ENCODE results near the gene TSEN15.

Gene TSEN15

DNA sequence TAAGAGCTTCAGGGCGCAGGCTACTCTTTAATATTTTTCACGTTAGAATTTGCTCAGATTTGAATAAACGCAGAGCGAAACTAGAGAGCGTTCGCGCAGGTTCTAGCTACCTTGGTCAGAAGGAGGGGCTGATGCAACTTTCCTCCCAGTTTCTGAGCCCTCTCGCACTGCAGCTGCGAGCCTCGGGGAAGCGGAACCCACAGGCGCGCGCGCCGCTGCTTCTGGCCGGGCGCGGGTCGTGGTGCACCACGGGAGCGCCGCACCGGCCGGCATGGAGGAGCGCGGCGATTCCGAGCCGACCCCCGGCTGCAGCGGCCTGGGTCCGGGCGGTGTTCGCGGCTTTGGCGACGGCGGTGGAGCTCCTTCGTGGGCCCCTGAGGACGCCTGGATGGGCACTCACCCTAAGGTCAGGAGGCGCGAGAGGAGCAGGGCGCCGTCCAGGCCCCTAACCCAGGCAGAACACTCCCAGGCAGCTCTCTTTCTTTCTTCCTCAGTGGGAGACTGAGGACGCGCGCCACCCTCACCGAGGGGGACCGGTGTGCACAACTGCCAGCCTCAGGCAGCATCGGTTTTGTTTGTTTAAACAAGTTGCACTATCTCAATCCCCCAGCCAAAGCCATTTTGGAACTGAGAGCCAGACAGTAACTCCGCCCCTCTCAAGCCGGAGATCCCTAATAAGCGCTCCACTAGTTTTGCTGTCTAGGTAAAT is at the start of gene TSEN15:
Gene TSEN15 (plus strand): TSS at position 246 of the 709 bp plus-strand sequence. CDS start 26 bp downstream, at position 272.
- TF ChIP-seq, protein P1, sequence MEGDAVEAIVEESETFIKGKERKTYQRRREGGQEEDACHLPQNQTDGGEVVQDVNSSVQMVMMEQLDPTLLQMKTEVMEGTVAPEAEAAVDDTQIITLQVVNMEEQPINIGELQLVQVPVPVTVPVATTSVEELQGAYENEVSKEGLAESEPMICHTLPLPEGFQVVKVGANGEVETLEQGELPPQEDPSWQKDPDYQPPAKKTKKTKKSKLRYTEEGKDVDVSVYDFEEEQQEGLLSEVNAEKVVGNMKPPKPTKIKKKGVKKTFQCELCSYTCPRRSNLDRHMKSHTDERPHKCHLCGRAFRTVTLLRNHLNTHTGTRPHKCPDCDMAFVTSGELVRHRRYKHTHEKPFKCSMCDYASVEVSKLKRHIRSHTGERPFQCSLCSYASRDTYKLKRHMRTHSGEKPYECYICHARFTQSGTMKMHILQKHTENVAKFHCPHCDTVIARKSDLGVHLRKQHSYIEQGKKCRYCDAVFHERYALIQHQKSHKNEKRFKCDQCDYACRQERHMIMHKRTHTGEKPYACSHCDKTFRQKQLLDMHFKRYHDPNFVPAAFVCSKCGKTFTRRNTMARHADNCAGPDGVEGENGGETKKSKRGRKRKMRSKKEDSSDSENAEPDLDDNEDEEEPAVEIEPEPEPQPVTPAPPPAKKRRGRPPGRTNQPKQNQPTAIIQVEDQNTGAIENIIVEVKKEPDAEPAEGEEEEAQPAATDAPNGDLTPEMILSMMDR (IDR thresholded peaks at IDR 0.05; ENCODE audit: low read depth, low read length): no peak
- peak within 1 kb of the TSS; percentile 68 for H3K4me3 ChIP-seq (ENCODE audit: low read depth, low read length)

DNA sequence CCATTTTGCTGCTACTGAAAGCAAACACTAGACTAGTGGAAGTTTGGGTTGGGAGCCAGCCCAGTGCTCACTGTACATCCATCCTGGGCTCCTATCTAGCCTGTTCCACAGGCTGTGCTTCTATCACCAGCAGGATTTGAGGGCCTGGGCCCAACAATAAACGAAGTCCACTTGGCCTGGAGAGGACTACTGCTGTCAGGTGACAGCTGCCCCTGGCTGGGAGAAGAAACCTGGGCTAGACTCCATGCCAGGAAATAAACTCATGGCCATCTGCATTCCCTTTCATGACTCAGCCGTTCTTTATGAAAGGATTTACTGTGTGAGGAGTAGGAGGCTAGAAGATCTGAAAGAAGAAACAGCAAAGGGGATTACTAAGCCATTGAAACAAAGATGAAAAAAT is 49.5 kb upstream of the TSEN15 start:
- TF ChIP-seq, protein P1 (IDR thresholded peaks at IDR 0.05; ENCODE audit: low read depth, low read length): no peak
- no peak overlapping the region for H3K4me3 ChIP-seq (ENCODE audit: low read depth, low read length)

GRCh38 chr1:184004935-184005334 is 46.6 kb upstream of the TSEN15 start:
- TF ChIP-seq, protein P1 (IDR thresholded peaks at IDR 0.05; ENCODE audit: low read depth, low read length): no peak

GRCh38 chr1:184005506-184005905 is 46.0 kb upstream of the TSEN15 start:
- H3K4me3 ChIP-seq (ENCODE audit: low read depth, low read length): no peak overlapping the region
- TF ChIP-seq, protein P1 (IDR thresholded peaks at IDR 0.05; ENCODE audit: low read depth, low read length): no peak

More at GRCh38 chr1:184004935-184005334, 46.6 kb upstream of the TSEN15 start:
- no peak overlapping the region for H3K4me3 ChIP-seq (ENCODE audit: low read depth, low read length)

DNA sequence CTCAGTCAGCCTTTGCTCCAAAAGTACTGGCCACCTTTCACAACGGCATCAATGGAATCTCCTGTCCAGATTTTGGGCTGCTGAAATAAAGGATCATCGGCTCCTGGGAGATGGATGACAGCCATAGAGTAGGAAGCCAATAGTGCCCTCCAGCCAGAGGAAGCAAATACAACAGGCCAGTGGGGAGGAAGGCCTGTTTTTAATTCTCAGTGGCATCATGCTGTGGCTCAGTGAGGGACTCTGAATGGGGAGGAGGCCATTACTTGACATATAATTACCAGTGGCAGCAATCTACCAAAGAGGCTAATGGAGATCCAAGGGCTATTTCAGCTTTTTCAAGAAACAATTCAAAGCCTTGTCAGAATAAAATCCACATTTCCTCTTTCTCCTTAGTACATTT is 40.7 kb upstream of the TSEN15 start:
- TF ChIP-seq, protein P1 (IDR thresholded peaks at IDR 0.05; ENCODE audit: low read depth, low read length): no peak
- no peak overlapping the region for H3K4me3 ChIP-seq (ENCODE audit: low read depth, low read length)

GRCh38 chr1:184012187-184012586 is 39.3 kb upstream of the TSEN15 start:
- no peak overlapping the region for H3K4me3 ChIP-seq (ENCODE audit: low read depth, low read length)
- TF ChIP-seq, protein P1 (IDR thresholded peaks at IDR 0.05; ENCODE audit: low read depth, low read length): no peak

DNA sequence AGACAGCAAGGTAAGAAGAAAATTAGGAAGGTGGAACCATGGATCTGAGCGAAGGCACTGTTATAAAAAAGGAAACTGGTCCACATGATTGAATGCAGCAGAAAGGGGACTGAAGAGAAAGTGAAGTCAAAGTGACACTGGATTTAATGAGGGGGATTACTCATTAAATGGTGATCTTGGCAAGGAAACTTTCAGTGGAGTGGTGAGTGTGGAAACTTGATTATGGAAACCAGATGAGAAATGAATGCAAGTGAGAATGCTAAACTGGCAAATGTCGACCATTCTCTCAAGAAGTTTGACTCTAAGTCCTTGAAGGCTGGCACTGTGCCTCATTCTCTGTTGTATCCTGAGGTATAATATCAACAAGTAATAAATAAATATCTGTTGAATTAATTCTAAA is 37.3 kb upstream of the TSEN15 start:
- TF ChIP-seq, protein P1 (IDR thresholded peaks at IDR 0.05; ENCODE audit: low read depth, low read length): no peak
- no peak overlapping the region for H3K4me3 ChIP-seq (ENCODE audit: low read depth, low read length)
